Stimulated activated naive B cell treated with anti-CD40 and anti-IgM and Interleukin-4, amounts not matched to agents 10 μg/mL and 1 μg/mL and 100 μg/mL, for 72 hours (primary cell): Measurements from ENCODE around the gene ADCYAP1R1.

ENCODE experiments used
- ATAC-seq, 2 donors: fragments of 150-1000 bp; cut with Tn5 transposase; replicated peaks; 2 replicates each; pipeline ENCODE4 v1.10.0; 2021; ENCODE audit warnings: moderate library complexity in 1 of 2
- DNase-seq: peaks from one replicate; pipeline ENCODE4 v3.0.0; 2021
- H3K27ac Mint-ChIP-seq: one replicate; pipeline ENCODE4 v1.8.0; 2022; ENCODE audit warnings: mild to moderate bottlenecking, mixed read lengths
- H3K27me3 Mint-ChIP-seq, 2 donors: one replicate each; pipeline ENCODE4 v1.8.0; 2022; ENCODE audit warnings: mixed read lengths in 2 of 2
- H3K36me3 Mint-ChIP-seq, 2 donors: one replicate each; pipeline ENCODE4 v1.8.0; 2022; ENCODE audit warnings: mixed read lengths in 2 of 2, mild to moderate bottlenecking in 1 of 2
- H3K4me1 Mint-ChIP-seq, 2 donors: one replicate each; pipeline ENCODE4 v1.8.0; 2022; ENCODE audit warnings: mixed read lengths in 2 of 2, mild to moderate bottlenecking in 1 of 2
- H3K4me3 Mint-ChIP-seq, 2 donors: one replicate each; pipeline ENCODE4 v1.8.0; 2022; ENCODE audit warnings: mild to moderate bottlenecking in 2 of 2, mixed read lengths in 2 of 2, moderate library complexity in 1 of 2
- H3K9me3 Mint-ChIP-seq, 2 donors: one replicate each; pipeline ENCODE4 v1.8.0; 2022; ENCODE audit warnings: mixed read lengths in 2 of 2, mild to moderate bottlenecking in 1 of 2

Gene ADCYAP1R1

GRCh38 chr7:31052841-31053601 is 913 bp downstream of the ADCYAP1R1 start:
- no peak overlapping the region for H3K27ac Mint-ChIP-seq
- no peak for ATAC-seq
- H3K27me3 Mint-ChIP-seq, result peaks cover 54 to 63% of the 10 kb centered on the region in 2 donors
- DNase-seq, result no peak
- no peaks in the 10 kb centered on the region for H3K9me3 Mint-ChIP-seq
- H3K4me3 Mint-ChIP-seq, result no peak overlapping the region
- H3K4me1 Mint-ChIP-seq, result peaks cover 0 to 4% of the 10 kb centered on the region in 2 donors
- no peaks in the 10 kb centered on the region for H3K36me3 Mint-ChIP-seq

- Mint-ChIP-seq H3K4me3 (no peak overlapping the region), H3K9me3 (no peaks in the 10 kb centered on the region), H3K27me3 (peaks cover 54 to 63% of the 10 kb centered on the region in 2 donors), H3K4me1 (peaks cover 0 to 4% of the 10 kb centered on the region in 2 donors), H3K36me3 (no peaks in the 10 kb centered on the region), H3K27ac (no peak overlapping the region)
- no peak for ATAC-seq
- DNase-seq, result no peak
Observed at GRCh38 chr7:31053986-31054385, 1.9 kb downstream of the ADCYAP1R1 start.

DNA sequence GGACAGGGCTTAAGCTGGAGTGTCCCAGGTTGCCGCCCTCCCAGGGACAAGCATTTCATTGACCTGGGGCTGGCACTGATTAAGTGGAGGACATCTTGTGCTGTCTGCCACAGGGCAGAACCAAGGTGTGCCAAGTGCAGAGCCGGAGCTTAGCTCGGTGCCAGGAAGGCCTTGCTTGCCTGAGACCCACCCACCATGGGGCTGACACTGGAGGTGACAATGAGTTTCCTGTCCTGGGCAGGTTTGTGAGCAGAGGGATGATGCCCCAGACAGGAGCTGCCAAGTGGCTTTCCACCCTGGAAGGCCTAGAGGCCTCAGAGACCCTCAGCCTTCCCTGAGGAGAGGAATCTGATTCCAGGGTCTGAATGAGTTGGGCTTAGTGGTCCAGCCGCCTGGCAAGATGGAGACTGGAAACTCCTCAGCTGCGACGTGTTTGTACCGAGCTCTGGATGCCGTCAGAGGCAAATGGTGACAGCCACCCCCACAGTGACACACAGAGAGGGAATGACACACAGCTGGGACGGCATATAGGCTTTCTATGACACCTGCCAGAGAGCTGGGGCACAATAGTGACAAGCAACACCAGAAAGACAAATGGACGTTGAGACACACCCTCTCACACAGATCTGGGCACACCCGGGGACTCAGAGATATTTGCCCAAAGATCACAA is 2.6 kb downstream of the ADCYAP1R1 start:
- H3K36me3 Mint-ChIP-seq, result no peaks in the 10 kb centered on the region
- no peak overlapping the region for H3K27ac Mint-ChIP-seq
- H3K4me3 Mint-ChIP-seq, result no peak overlapping the region
- H3K4me1 Mint-ChIP-seq, result peaks cover 0 to 4% of the 10 kb centered on the region in 2 donors
- H3K27me3 Mint-ChIP-seq, result peaks cover 52 to 60% of the 10 kb centered on the region in 2 donors
- no peaks in the 10 kb centered on the region for H3K9me3 Mint-ChIP-seq
- ATAC-seq, result no peak
- DNase-seq, result no peak

GRCh38 chr7:31055471-31055870 is 3.4 kb downstream of the ADCYAP1R1 start:
- Mint-ChIP-seq H3K9me3 (no peaks in the 10 kb centered on the region), H3K4me1 (peaks cover 0 to 4% of the 10 kb centered on the region in 2 donors), H3K27ac (no peak overlapping the region), H3K4me3 (no peak overlapping the region), H3K27me3 (peaks cover 48 to 54% of the 10 kb centered on the region in 2 donors), H3K36me3 (no peaks in the 10 kb centered on the region)
- DNase-seq (no peak), ATAC-seq (no peak)

GRCh38 chr7:31056775-31057346 is 4.8 kb downstream of the ADCYAP1R1 start:
- Mint-ChIP-seq H3K27ac (no peak overlapping the region), H3K4me1 (no peaks in the 10 kb centered on the region), H3K4me3 (no peak overlapping the region), H3K36me3 (no peaks in the 10 kb centered on the region), H3K9me3 (no peaks in the 10 kb centered on the region), H3K27me3 (peaks cover 34 to 40% of the 10 kb centered on the region in 2 donors)
- ATAC-seq, result no peak
- DNase-seq, result no peak

DNA sequence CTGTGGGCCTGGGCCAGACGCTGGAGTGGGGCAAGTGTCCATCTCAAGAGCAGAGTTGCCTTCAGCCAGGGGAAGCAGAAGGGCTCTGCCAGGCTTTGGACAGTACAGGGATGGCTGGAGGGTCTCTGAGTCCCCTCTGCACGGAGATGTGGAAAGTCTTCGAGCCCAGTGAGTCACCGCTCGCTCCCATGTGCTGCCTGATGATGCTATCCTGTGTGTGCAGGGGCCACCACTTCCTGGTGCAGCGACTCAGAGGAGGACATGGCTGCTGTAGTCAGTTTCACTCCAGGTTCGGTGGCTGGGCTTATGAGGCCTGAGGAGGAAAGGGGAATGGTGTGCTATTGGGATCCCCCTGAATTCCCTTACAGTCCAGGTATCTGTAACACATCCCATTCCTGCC is 6.0 kb downstream of the ADCYAP1R1 start:
- DNase-seq (no peak), ATAC-seq (no peak)
- Mint-ChIP-seq H3K27ac (no peak overlapping the region), H3K9me3 (no peaks in the 10 kb centered on the region), H3K4me3 (no peak overlapping the region), H3K4me1 (no peaks in the 10 kb centered on the region), H3K36me3 (no peaks in the 10 kb centered on the region), H3K27me3 (peaks cover 27 to 31% of the 10 kb centered on the region in 2 donors)

DNA sequence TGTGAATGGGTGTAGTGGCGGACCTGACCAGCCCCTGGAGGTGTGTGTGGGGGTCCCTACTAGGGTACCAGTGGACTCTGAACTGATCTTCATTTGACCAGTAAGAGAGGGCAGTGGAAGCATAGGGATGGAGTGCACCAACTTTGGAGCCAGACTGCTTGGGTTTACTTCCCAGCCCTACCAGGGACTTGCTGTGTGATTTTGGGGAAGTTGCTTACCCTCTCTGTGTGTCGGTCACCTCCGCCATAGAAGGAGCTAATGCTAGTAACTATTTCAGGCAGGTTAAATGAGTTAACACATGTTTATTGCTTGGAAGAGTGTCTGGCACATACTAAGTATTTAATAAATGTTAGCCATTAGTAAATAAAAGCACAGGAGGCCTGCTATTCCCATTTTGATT is 6.6 kb downstream of the ADCYAP1R1 start:
- no peak for ATAC-seq
- Mint-ChIP-seq H3K36me3 (no peaks in the 10 kb centered on the region), H3K27ac (no peak overlapping the region), H3K9me3 (no peaks in the 10 kb centered on the region), H3K4me1 (no peaks in the 10 kb centered on the region), H3K27me3 (peaks cover 21 to 25% of the 10 kb centered on the region in 2 donors), H3K4me3 (no peak overlapping the region)
- DNase-seq, result no peak

- Mint-ChIP-seq H3K9me3 (no peaks in the 10 kb centered on the region), H3K4me1 (no peaks in the 10 kb centered on the region), H3K27me3 (peaks cover 15 to 17% of the 10 kb centered on the region in 2 donors), H3K4me3 (no peak overlapping the region), H3K27ac (no peak overlapping the region), H3K36me3 (no peaks in the 10 kb centered on the region)
- DNase-seq (no peak), ATAC-seq (no peak)
Observed at GRCh38 chr7:31059551-31059950, 7.4 kb downstream of the ADCYAP1R1 start.

DNA sequence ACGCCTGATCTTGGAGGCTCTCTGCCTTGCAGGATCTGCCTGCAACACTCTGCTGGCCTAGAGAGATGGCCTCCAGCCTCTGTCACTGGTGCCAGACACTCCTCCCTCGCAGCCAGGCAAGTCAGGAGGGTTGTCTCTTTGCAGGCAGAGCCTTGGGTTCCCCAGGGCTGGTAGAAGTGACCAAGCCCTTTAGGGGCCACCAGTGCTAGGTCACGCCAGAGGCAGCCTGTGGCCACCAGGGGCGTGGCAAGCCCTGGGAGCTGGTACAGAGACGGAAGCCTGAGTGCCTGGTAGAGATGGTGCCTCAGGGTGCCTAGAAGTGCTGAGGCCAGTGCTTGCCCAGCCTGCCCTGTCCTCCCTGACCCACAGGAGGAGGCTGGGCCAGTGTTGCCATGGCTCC is 9.1 kb downstream of the ADCYAP1R1 start:
- no peak for DNase-seq
- Mint-ChIP-seq H3K27ac (no peak overlapping the region), H3K36me3 (no peaks in the 10 kb centered on the region), H3K4me1 (no peaks in the 10 kb centered on the region), H3K4me3 (no peak overlapping the region), H3K9me3 (no peaks in the 10 kb centered on the region), H3K27me3 (peaks cover 7 to 11% of the 10 kb centered on the region in 2 donors)
- no peak for ATAC-seq

DNA sequence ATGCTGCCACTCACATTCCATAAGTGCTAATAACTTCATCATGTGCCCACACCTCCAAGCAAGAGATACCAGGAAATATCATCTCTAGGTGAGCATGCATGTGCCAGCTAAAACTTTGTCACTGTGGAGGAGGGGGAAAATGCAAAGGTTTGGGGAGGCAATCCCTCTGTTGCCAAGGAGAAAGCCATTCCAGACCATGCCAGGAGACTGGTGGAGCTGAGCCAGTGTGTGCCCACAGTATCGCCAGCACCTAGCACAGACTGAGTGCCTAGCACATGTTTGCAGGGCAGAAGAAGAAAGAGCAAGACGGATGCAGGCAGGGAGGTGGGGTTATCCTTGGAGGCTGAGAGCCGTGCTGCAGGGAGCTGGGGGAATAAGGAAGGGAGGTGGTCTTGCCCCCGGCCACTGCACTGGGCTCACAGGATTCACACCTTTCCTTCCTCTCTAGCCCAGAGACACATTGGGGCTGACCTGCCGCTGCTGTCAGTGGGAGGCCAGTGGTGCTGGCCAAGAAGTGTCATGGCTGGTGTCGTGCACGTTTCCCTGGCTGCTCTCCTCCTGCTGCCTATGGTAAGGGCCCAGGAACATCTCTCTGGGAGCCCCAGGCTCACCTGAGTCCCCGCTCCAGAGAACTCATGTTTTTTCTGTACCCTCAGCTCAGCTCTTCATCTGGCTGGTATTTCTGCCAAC is 10.8 kb downstream of the ADCYAP1R1 start:
- no peak for ATAC-seq
- no peaks in the 10 kb centered on the region for H3K36me3 Mint-ChIP-seq
- H3K27ac Mint-ChIP-seq, result no peak overlapping the region
- H3K27me3 Mint-ChIP-seq, result no peaks in the 10 kb centered on the region
- DNase-seq, result no peak
- no peak overlapping the region for H3K4me3 Mint-ChIP-seq
- no peaks in the 10 kb centered on the region for H3K4me1 Mint-ChIP-seq
- H3K9me3 Mint-ChIP-seq, result no peaks in the 10 kb centered on the region

GRCh38 chr7:31065021-31065593 is 13.0 kb downstream of the ADCYAP1R1 start:
- H3K4me1 Mint-ChIP-seq, result no peaks in the 10 kb centered on the region
- no peak for DNase-seq
- no peaks in the 10 kb centered on the region for H3K27me3 Mint-ChIP-seq
- no peak overlapping the region for H3K27ac Mint-ChIP-seq
- no peak for ATAC-seq
- H3K36me3 Mint-ChIP-seq, result no peaks in the 10 kb centered on the region
- H3K4me3 Mint-ChIP-seq, result no peak overlapping the region
- no peaks in the 10 kb centered on the region for H3K9me3 Mint-ChIP-seq

DNA sequence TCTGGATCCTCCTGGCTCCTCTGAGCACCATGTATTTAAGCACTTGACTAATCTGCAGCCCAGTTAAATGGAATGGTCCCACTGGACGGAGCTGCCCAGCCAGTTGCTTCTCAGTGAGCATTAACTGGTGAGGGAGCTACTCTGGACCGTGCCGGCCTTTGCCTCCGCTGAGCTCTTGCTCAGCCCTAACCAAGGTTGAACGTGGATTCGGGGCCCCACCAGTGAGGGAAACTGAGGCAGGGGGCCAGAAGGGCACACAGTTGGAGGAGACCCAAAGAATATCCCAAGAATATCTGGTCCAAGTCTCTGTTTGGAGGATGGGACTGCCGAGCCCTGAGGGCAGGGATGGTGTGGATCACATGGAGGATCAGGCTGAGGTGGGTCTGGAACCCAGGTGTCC is 13.7 kb downstream of the ADCYAP1R1 start:
- DNase-seq (no peak), ATAC-seq (no peak)
- Mint-ChIP-seq H3K27me3 (no peaks in the 10 kb centered on the region), H3K4me1 (no peaks in the 10 kb centered on the region), H3K9me3 (no peaks in the 10 kb centered on the region), H3K4me3 (no peak overlapping the region), H3K27ac (no peak overlapping the region), H3K36me3 (no peaks in the 10 kb centered on the region)

DNA sequence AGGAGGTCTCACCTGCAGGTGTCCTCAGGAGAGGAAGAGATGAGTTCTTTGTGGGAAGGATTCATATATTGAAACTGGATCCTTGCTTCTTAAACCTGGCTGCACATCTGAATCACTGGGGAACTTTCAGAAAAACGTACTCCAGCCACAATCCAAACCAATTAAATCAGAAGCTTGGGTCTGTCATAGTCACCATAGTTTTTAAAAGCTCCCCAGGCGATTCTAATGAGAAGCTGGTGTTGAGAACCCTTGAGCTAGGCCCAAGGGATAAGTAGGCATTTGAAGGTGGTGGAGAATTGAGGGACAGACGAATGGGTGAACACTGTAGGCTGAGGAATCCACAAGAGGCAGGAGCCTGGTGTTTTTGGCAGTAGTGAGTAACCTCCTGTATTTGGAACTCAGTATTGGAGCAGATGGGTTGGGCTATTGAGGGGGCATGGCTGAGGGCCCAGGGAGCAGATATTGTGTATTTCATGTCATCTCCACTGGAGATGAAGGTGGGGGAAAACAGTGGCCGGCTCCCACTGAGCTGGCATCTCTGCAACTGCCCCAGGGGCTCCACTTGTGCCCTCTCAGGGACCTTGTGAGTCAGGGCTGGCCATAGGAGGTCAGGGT is 14.5 kb downstream of the ADCYAP1R1 start:
- no peak for ATAC-seq
- Mint-ChIP-seq H3K9me3 (no peaks in the 10 kb centered on the region), H3K27me3 (no peaks in the 10 kb centered on the region), H3K4me1 (no peaks in the 10 kb centered on the region), H3K27ac (no peak overlapping the region), H3K36me3 (no peaks in the 10 kb centered on the region), H3K4me3 (no peak overlapping the region)
- DNase-seq, result no peak

GRCh38 chr7:31067491-31067890 is 15.4 kb downstream of the ADCYAP1R1 start:
- no peak overlapping the region for H3K27ac Mint-ChIP-seq
- no peak for ATAC-seq
- no peaks in the 10 kb centered on the region for H3K9me3 Mint-ChIP-seq
- no peak for DNase-seq
- no peaks in the 10 kb centered on the region for H3K27me3 Mint-ChIP-seq
- no peak overlapping the region for H3K4me3 Mint-ChIP-seq
- no peaks in the 10 kb centered on the region for H3K4me1 Mint-ChIP-seq
- no peaks in the 10 kb centered on the region for H3K36me3 Mint-ChIP-seq
